HepG2 (cell line): ENCODE data around the gene DDX46. TPM values are rescaled to one million over a fixed set of nuclear protein-coding genes. Genes with fewer than 3 reads are reported as not detected.

Source experiments
- BHLHE40 ChIP-seq: IDR thresholded peaks from 2 replicates; pipeline ENCODE4 v1.6.1; 2011; ENCODE audit warnings: low read length, improper control_type of control experiment
- GATAD1 ChIP-seq: IDR thresholded peaks from 2 replicates; pipeline ENCODE4 v1.6.1; 2016; ENCODE audit warnings: missing genetic modification reagents, missing compliant biosample characterization
- GFI1 ChIP-seq: sonication (generic); formaldehyde crosslinking; IDR thresholded peaks from 2 replicates; pipeline ENCODE4 v1.5.0; 2020; ENCODE audit warnings: missing genetic modification reagents, mild to moderate bottlenecking, borderline replicate concordance
- HNRNPH1 ChIP-seq: fragments of 200-400 bp; formaldehyde crosslinking; optimal IDR thresholded peaks from 2 replicates; pipeline ENCODE3; 2017; ENCODE audit warnings: mild to moderate bottlenecking, low read depth, low read length
- KDM5B ChIP-seq: sonication (generic); formaldehyde crosslinking; IDR thresholded peaks from 2 replicates; pipeline ENCODE4 v1.4.0; 2020; ENCODE audit warnings: missing genetic modification reagents, mild to moderate bottlenecking, borderline replicate concordance
- NCOR1 ChIP-seq: fragments of 200-600 bp; sonication (generic); IDR thresholded peaks from 2 replicates; pipeline ENCODE4 v1.7.0; 2017; ENCODE audit warnings: antibody characterized with exemption, low read length, borderline replicate concordance
- NFATC3 ChIP-seq: sonication (generic); formaldehyde crosslinking; IDR thresholded peaks from 2 replicates; pipeline ENCODE4 v1.5.1; 2020; ENCODE audit warnings: mild to moderate bottlenecking, missing genetic modification reagents
- NR2F1 ChIP-seq, 2 experiments: fragments of 450-650 bp in 1 of 2; formaldehyde crosslinking in 1 of 2; IDR thresholded peaks; 2 replicates each; pipeline versions ENCODE4 v1.5.0 to v1.6.1; 2016 to 2020; ENCODE audit warnings: mild to moderate bottlenecking in 1 of 2, missing compliant biosample characterization in 1 of 2, missing genetic modification reagents in 1 of 2, moderate library complexity in 1 of 2
- POLR2G ChIP-seq: fragments of 200-400 bp; formaldehyde crosslinking; IDR thresholded peaks from 2 replicates; pipeline ENCODE4 v1.6.1; 2018; ENCODE audit warnings: mild to moderate bottlenecking, low read depth, low read length, moderate library complexity
- PRMT3 ChIP-seq: sonication (generic); formaldehyde crosslinking; IDR thresholded peaks from 2 replicates; pipeline ENCODE4 v1.8.1; 2022; ENCODE audit warnings: low read depth, mild to moderate bottlenecking, moderate library complexity, missing genetic modification reagents, borderline replicate concordance
- PTBP1 ChIP-seq: fragments of 200-400 bp; formaldehyde crosslinking; IDR thresholded peaks from 2 replicates; pipeline ENCODE4 v1.6.1; 2018; ENCODE audit warnings: low read length, low read depth; ENCODE audit not compliant: poor library complexity, severe bottlenecking
- RARA ChIP-seq: IDR thresholded peaks from 2 replicates; pipeline ENCODE4 v1.6.1; 2016; ENCODE audit warnings: missing genetic modification reagents, missing compliant biosample characterization
- REL ChIP-seq: sonication (generic); formaldehyde crosslinking; conservative IDR thresholded peaks from 2 replicates; pipeline ENCODE4 v1.8.0; 2022; ENCODE audit warnings: mild to moderate bottlenecking, missing genetic modification reagents, moderate library complexity
- ZFYVE20 ChIP-seq: sonication (generic); formaldehyde crosslinking; IDR thresholded peaks from 2 replicates; pipeline ENCODE4 v1.8.0; 2023; ENCODE audit warnings: low read depth, mild to moderate bottlenecking, moderate library complexity, missing genetic modification reagents, borderline replicate concordance
- ZNF761 ChIP-seq: sonication (generic); formaldehyde crosslinking; conservative IDR thresholded peaks from 2 replicates; pipeline ENCODE4 v1.4.0; 2020; ENCODE audit warnings: mild to moderate bottlenecking, missing genetic modification reagents
- ZNF768 ChIP-seq: sonication (generic); formaldehyde crosslinking; IDR thresholded peaks from 2 replicates; pipeline ENCODE4 v1.4.0; 2020; ENCODE audit warnings: missing genetic modification reagents
- ZNF781 ChIP-seq: sonication (generic); formaldehyde crosslinking; IDR thresholded peaks from 2 replicates; pipeline ENCODE4 v1.5.1; 2020; ENCODE audit warnings: borderline replicate concordance, mild to moderate bottlenecking, missing genetic modification reagents; ENCODE audit errors: not compliant biosample characterization
- ZNF792 ChIP-seq: IDR thresholded peaks from 2 replicates; pipeline ENCODE4 v1.6.1; 2016
- polyA plus RNA-seq, 8 experiments: library from polyadenylated mRNA; depleted of rRNA in 3 of 8; stranded (reverse) in 7 of 8; unstranded in 1 of 8; fragments of >200 nt; fragmentation: Illumina TruSeq in 4 of 8; extraction: Trizol in 4 of 8; gene quantifications; 2 replicates each; pipeline versions ENCODE4 v1.2.1 to v1.2.3, GENCODE V29; 2011 to 2016; ENCODE audit warnings: low read depth in 4 of 8, missing spikeins in 1 of 8, mixed read lengths in 1 of 8; ENCODE audit not compliant: insufficient read depth in 1 of 8
- total RNA-seq, 5 experiments: library from RNA; depleted of rRNA; stranded (reverse); fragments of >200 nt; fragmentation: Illumina TruSeq; extraction: Trizol; gene quantifications; 2 replicates each; pipeline ENCODE4 v1.2.3, GENCODE V29; 2016; ENCODE audit warnings: low read depth in 1 of 5
- TF ChIP-seq, protein P1 (sequence below): sonication (generic); formaldehyde crosslinking; IDR thresholded peaks from 2 replicates; pipeline ENCODE4 v1.5.0; 2020; ENCODE audit warnings: mild to moderate bottlenecking, missing genetic modification reagents
- TF ChIP-seq, protein P2 (sequence below): sonication (generic); formaldehyde crosslinking; IDR thresholded peaks from 2 replicates; pipeline ENCODE4 v1.4.0; 2020; ENCODE audit warnings: mild to moderate bottlenecking, missing genetic modification reagents
- TF ChIP-seq, protein P3 (sequence below): IDR thresholded peaks from 2 replicates; pipeline ENCODE4 v1.6.1; 2016; ENCODE audit warnings: missing compliant biosample characterization, missing genetic modification reagents, borderline replicate concordance
- TF ChIP-seq, protein P4 (sequence below): sonication (generic); formaldehyde crosslinking; IDR thresholded peaks from 2 replicates; pipeline ENCODE4 v1.4.0; 2020; ENCODE audit warnings: missing genetic modification reagents, borderline replicate concordance

Gene DDX46
- total and polyA plus RNA-seq, 2 of the 13 experiments (the other 11 are each of a cell fraction or from before 2014, with no cell fraction given), result 27.3 to 59.3 TPM

DNA sequence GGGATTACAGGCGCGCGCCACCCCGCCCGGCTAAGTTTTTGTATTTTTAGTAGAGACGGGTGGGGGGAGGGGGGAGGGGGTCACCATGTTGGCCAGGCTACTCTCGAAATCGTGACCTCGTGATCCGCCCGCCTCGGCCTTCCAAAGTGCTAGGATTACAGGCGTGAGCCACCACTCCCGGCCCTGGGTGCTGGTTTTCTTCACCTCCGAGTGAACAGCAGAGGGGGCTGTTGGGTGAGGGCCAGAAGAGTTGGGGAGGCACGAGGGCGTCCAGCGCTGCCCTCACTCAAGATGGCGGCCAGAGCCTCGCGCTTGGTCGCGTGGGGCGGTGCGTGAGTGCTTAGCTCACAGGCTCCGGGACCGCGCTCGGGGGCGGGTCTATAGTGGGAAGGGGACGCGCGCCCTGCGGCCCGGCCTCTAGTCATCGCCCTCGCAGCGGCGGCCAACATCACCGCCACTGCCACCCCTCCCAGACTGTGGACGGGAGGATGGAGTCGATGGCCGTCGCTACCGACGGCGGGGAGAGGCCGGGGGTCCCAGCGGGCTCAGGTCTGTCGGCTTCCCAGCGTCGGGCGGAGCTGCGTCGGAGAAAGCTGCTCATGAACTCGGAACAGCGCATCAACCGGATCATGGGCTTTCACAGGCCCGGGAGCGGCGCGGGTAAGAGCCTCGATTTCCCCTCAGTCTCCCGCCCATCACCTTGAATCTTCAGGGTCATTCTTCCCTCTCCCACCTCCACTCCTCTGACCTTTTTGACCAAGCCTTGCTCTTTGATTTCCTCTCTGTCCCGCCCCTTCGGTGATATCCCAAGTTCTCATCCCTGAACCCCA, 20.2 kb upstream of the DDX46 start, which contains the start of gene CAMLG (continued):
- TF ChIP-seq, protein P1, sequence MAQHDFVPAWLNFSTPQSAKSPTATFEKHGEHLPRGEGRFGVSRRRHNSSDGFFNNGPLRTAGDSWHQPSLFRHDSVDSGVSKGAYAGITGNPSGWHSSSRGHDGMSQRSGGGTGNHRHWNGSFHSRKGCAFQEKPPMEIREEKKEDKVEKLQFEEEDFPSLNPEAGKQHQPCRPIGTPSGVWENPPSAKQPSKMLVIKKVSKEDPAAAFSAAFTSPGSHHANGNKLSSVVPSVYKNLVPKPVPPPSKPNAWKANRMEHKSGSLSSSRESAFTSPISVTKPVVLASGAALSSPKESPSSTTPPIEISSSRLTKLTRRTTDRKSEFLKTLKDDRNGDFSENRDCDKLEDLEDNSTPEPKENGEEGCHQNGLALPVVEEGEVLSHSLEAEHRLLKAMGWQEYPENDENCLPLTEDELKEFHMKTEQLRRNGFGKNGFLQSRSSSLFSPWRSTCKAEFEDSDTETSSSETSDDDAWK (CRISPR knock-in tag), result no peak
- TF ChIP-seq REL, result no peak; the same call in 1 of the 2 replicates
- no peak for TF ChIP-seq NR2F1 (CRISPR knock-in tag; IDR thresholded peaks at IDR 0.05)
- TF ChIP-seq, protein P2, sequence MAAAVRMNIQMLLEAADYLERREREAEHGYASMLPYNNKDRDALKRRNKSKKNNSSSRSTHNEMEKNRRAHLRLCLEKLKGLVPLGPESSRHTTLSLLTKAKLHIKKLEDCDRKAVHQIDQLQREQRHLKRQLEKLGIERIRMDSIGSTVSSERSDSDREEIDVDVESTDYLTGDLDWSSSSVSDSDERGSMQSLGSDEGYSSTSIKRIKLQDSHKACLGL (CRISPR knock-in tag), result peak; percentile 90
- TF ChIP-seq ZNF792 (CRISPR knock-in tag), result peak; percentile 92
- TF ChIP-seq GATAD1, result peak; percentile 92
- no peak for TF ChIP-seq PTBP1
- TF ChIP-seq ZNF768 (CRISPR knock-in tag), result peak; percentile 74
- TF ChIP-seq, protein P3, sequence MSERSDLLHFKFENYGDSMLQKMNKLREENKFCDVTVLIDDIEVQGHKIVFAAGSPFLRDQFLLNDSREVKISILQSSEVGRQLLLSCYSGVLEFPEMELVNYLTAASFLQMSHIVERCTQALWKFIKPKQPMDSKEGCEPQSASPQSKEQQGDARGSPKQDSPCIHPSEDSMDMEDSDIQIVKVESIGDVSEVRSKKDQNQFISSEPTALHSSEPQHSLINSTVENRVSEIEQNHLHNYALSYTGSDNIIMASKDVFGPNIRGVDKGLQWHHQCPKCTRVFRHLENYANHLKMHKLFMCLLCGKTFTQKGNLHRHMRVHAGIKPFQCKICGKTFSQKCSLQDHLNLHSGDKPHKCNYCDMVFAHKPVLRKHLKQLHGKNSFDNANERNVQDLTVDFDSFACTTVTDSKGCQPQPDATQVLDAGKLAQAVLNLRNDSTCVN, result peak; percentile 78; the same call in 1 of the 2 replicates
- TF ChIP-seq ZNF761 (CRISPR knock-in tag), result 0 out of 2 replicates have a peak, but pooled peaks have one; percentile 62
- no peak for TF ChIP-seq HNRNPH1
- no peak for TF ChIP-seq NFATC3 (CRISPR knock-in tag)
- TF ChIP-seq ZFYVE20, result no peak
- peak; percentile 81 for TF ChIP-seq POLR2G
- no peak for TF ChIP-seq NCOR1
- TF ChIP-seq ZNF781 (CRISPR knock-in tag), result no peak
- TF ChIP-seq, protein P4, sequence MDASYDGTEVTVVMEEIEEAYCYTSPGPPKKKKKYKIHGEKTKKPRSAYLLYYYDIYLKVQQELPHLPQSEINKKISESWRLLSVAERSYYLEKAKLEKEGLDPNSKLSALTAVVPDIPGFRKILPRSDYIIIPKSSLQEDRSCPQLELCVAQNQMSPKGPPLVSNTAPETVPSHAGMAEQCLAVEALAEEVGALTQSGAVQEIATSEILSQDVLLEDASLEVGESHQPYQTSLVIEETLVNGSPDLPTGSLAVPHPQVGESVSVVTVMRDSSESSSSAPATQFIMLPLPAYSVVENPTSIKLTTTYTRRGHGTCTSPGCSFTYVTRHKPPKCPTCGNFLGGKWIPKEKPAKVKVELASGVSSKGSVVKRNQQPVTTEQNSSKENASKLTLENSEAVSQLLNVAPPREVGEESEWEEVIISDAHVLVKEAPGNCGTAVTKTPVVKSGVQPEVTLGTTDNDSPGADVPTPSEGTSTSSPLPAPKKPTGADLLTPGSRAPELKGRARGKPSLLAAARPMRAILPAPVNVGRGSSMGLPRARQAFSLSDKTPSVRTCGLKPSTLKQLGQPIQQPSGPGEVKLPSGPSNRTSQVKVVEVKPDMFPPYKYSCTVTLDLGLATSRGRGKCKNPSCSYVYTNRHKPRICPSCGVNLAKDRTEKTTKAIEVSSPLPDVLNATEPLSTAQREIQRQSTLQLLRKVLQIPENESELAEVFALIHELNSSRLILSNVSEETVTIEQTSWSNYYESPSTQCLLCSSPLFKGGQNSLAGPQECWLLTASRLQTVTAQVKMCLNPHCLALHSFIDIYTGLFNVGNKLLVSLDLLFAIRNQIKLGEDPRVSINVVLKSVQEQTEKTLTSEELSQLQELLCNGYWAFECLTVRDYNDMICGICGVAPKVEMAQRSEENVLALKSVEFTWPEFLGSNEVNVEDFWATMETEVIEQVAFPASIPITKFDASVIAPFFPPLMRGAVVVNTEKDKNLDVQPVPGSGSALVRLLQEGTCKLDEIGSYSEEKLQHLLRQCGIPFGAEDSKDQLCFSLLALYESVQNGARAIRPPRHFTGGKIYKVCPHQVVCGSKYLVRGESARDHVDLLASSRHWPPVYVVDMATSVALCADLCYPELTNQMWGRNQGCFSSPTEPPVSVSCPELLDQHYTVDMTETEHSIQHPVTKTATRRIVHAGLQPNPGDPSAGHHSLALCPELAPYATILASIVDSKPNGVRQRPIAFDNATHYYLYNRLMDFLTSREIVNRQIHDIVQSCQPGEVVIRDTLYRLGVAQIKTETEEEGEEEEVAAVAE (CRISPR knock-in tag), result peak; percentile 88
- peak; percentile 42; the same call in 1 of the 2 replicates for TF ChIP-seq RARA
- TF ChIP-seq KDM5B (CRISPR knock-in tag), result peak; percentile 75; the same call in 1 of the 2 replicates
- no peak for TF ChIP-seq PRMT3 (CRISPR knock-in tag)
- peak; percentile 78; the same call in 1 of the 2 replicates for TF ChIP-seq GFI1 (CRISPR knock-in tag)
- peak; percentile 77 for TF ChIP-seq BHLHE40
